GM19463 (cell line): ENCODE results near the gene AMMECR1L.

Source experiments
- ATAC-seq: cut with Tn5 transposase; IDR thresholded peaks from one replicate; pipeline ENCODE4 v1.9.1; 2021; ENCODE audit warnings: mild to moderate bottlenecking, moderate library complexity; ENCODE audit not compliant: unreplicated experiment

The AMMECR1L gene

DNA sequence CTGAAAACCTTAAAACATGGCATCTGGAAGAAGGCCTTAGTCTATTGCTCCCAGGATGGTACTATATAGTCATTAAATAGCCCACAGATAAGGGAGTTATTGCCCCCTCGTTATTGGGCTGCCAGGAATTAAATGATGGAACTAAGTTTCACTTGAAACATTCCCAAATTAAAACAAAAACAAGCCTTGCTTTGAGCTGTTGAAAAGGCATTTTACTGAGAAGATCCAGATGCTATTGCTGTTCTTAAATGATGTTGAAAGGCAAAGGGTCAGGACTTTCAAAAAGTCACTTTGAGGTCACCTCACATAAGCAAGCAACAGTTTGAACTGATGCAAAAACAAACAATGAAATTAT is 2.0 kb upstream of the AMMECR1L start:
- ATAC-seq: no peak

GRCh38 chr2:127887082-127887775 is 1.5 kb upstream of the AMMECR1L start:
- no peak for ATAC-seq

DNA sequence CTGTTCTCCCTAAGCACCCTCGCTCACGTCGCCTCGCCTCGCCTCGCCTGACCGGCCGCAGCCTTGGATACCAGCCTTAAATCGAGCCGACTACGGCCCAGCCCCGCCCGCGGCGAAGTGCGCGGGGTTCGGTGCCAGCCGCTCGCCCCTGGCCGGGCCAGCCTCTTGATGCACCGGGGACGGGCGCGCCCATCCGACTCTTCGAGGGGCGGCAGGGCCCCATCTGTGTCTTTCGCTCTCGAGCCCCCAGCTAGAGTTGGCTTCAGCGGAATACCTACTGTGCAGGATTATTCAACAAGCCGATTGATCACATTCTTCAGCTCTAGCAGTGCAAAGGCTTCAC is 808 bp upstream of the AMMECR1L start:
- peak; percentile 22 for ATAC-seq

- peak; percentile 13 for ATAC-seq
Observed at GRCh38 chr2:127884861-127885740, 655 bp downstream of the AMMECR1L start.

GRCh38 chr2:127884436-127884835 is 1.3 kb downstream of the AMMECR1L start:
- no peak for ATAC-seq

DNA sequence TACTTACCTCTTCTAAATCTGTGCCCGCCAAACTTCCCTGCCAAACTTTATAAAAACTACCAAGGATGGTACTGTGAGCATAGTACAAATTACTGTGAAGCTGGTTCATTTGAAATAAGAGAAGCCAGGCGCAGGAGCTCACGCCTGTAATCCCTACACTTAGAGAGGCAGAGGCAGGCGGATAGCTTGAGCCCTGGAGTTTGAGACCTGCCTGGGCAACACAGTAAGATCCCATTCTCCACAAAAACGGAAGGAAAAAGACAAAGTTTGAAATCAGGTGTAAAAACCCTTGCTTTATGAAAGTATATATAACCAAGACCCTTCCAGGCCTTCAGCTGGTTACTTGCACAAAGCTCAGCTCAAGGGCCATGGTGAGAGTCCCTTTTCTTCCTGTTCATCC is 5.9 kb downstream of the AMMECR1L start:
- ATAC-seq: no peak

DNA sequence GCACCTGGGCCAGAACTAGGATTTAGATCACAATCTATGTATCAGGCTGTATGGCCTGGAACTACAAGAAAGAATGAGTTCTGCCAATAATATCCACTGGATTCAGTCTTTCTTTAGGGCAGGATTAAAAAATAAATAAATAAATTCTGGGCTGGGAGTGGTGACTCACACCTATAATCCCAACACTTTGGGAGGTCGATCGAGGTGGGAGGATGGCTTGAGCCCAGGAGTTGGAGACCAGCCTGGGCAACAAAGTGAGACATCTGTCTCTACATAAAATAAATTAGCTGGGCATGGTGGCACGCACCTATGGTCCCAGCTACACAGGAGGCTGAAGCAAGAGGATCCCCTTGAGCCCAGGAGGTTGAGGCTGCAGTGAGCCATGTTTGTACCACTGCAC is 8.1 kb downstream of the AMMECR1L start:
- no peak for ATAC-seq

- ATAC-seq: no peak
Observed at GRCh38 chr2:127877136-127877535, 8.6 kb downstream of the AMMECR1L start.

- ATAC-seq: peak; percentile 51
Observed at GRCh38 chr2:127874378-127875269, 11.1 kb downstream of the AMMECR1L start.

DNA sequence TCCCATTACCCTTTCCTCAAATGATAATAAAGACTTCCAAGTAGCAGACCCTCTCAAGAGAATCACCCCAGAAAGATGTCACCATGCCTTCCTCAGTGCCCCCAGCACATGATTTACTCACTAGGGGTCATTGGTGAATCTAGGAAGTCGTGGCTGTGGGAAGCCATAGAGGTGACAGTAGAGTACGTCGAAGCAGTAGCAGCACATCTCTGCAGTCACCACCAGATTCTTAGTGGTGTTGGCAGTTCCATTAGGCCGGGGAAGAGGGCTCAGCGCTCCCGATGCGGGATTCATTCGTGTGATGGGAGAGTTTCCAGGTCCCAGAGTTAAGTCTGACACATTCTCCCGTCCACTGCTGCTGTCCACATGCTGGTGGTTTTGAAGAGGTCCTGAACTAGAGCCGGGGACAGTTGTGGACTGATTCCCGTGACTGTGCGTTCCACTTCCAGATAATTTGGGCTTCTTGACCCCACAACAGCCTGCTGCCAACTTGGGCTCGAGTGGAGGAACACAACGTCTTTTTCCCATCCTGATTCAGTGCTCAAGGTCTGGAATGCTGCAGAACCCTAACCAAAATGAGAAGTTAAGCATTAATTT is 12.0 kb downstream of the AMMECR1L start:
- ATAC-seq: no peak

DNA sequence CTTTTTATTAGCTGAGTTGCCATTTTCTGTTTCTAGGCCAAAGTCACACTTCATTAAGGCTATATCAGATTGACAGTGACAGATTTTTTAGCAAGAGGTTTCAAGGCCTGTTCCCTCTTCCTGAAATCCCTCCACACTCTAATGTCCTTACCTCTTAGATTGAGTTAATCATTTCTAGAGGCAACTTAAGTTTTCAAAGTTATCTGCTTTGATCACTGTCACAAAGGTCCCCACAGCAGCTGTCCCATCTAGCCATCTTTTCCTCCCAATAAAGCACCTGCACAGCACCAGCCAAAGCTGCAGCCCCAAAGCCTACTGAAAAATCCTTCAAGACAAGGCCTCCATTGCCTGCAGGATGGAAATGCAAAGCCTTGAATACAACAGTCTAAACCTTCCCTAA is 13.4 kb downstream of the AMMECR1L start:
- ATAC-seq: no peak

DNA sequence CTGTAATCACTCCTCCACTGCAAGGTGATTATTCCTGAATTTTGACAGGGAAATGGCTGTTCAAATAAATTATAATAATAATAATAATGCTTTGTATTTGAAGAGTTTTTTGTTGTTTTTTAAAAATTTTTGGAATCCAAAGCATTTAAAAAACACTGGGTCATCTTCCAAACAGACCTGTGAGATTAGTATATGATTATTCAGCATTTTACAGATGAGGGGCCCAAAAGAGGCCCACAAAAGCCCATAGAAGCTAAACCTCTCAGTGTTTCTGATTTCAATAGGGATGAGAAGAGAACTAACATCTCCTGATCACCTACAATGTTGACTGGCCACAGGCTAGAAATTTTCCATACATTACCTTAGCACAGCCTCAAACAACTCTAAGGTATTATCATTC is 19.8 kb downstream of the AMMECR1L start:
- ATAC-seq: no peak

GRCh38 chr2:127864877-127865276 is 20.9 kb downstream of the AMMECR1L start:
- no peak for ATAC-seq

DNA sequence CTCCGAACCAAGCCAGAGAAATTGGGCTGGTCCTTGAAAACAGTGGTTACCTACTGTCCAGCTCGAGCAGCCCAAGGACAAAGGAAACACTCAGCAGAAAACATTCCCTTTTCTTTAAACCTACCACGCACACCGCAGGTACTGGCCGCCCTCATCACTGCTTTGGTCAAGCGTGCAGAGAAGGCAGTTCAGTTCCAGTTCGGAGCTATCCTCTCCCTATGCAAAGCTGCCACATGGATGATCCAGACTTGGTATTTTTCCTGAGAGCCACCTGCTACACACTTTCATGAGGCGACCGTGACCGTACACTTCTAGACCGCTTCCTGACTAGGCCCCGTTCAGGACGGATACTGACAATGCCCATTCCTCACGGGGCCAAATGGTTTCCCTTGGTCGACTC is 23.5 kb downstream of the AMMECR1L start:
- ATAC-seq: no peak

DNA sequence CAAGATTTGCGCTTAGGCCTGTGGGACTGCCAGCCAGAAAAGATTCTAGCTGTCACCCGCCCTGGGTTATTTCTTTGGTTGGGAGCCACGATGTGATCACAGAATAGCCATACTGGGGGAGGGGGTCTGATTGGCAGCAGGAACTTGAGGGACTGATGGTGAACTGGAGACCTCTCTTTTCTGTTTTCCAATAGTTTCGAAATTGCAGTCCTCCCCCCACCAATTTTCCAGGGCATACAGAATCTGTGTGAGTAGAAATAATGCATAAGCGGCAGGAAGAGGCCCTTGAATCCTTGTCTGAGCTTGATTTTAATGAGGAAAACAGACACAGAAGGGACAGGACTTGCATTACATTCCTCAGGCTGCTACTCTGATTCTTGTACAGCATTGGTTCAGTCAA is 25.6 kb downstream of the AMMECR1L start:
- ATAC-seq: no peak

DNA sequence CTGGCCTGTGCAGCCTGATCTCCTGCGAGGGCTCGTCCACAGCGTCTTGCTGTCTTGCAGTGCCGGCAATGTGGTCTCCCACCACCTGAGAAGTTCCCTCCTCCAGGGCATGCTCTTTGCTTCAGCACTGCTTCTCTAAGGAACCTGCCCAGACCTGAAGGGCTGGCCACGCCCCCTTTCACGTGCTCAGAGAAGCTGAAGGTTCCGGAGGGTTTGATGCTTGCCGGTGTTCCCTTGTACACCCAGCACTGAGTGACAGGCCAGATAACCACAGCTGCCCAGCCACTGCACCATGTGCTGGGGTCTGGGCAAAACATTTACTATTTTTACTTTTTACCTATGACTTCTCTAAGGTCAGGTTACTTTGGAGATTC is 26.1 kb downstream of the AMMECR1L start:
- no peak for ATAC-seq

- no peak for ATAC-seq
Observed at GRCh38 chr2:127857265-127857808, 28.4 kb downstream of the AMMECR1L start.

DNA sequence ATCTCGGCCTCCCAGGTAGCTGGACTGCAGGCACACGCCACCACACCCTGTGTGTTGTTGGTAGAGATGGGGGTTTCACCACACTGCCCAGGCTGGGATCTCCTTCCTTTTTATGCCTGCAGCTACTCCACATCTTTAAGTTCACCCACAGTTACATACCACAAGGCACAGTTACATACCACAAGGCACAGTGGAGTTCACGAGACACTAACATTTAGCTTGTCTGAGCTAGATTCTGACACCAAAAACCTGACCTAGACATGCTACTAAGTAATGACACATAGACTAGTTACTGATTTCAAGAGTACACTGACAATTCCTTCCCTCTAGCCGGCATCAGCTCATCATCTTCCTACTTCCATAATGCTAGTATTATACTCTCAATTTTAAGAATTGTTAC is 32.1 kb downstream of the AMMECR1L start:
- ATAC-seq: no peak

DNA sequence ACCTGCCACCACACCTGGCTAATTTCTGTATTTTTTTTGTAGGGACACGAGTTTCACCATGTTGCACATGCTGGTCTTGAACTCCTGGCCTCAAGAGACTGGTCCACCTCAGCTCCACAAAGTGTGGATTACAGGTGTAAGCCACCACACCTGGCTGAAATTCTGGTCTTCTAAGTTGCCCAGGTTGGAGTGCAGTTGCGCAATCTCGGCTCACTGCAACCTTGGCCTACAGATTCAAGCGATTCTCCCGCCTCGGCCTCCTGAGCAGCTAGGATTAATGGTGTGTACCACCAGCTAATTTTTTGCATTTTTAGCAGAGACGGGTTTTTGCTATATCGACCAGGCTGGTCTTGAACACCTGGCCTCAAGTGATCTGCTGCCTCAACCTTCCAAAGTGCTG is 33.4 kb downstream of the AMMECR1L start:
- ATAC-seq: no peak

- ATAC-seq: no peak
Observed at GRCh38 chr2:127847931-127848330, 37.8 kb downstream of the AMMECR1L start.

DNA sequence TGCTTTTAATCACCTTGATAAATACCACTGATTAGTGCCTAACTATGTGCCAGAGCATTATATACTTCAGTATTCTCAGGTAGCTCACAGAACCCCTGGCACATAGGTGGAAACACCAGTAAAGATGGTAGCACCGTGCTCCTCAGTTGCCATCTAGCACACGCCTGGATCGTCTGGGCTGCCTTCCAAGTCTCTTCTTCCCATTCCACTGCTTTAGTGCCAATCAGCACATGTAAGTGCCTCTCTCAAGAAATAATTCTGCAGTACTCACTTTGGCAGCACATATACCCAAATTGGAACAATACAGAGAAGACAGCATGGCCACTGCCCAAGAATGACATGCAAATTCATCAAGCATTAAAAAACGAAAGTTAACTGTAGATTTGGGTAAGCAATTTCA is 40.8 kb downstream of the AMMECR1L start:
- ATAC-seq: no peak
